CD4-positive, alpha-beta T cell treated with Interferon alpha-2 for 1 hour (primary cell): ENCODE measurements around the gene KDM1A.

Experiments used
- DNase-seq, 2 donors: peaks; one replicate each; pipeline ENCODE4 v3.0.0-alpha.2; 2020 to 2022

The KDM1A gene

GRCh38 chr1:23079025-23079424 is 59.8 kb downstream of the KDM1A start:
- DNase-seq = no peak

- no peak for DNase-seq
Measured at GRCh38 chr1:23080885-23081284, 61.6 kb downstream of the KDM1A start.

GRCh38 chr1:23081376-23081775 is 62.1 kb downstream of the KDM1A start:
- DNase-seq = no peak

GRCh38 chr1:23083714-23084480 is 64.6 kb downstream of the KDM1A start:
- no peak for DNase-seq

GRCh38 chr1:23084880-23085279 is 65.6 kb downstream of the KDM1A start:
- no peak for DNase-seq

GRCh38 chr1:23085696-23086095 is 66.4 kb downstream of the KDM1A start:
- DNase-seq = no peak

- DNase-seq = no peak
Measured at GRCh38 chr1:23088027-23088426, 68.8 kb downstream of the KDM1A start.

- DNase-seq = no peak
Measured at GRCh38 chr1:23090056-23090455, 70.8 kb downstream of the KDM1A start.

- DNase-seq = no peak
Measured at GRCh38 chr1:23091545-23091944, 72.3 kb downstream of the KDM1A start.

GRCh38 chr1:23092447-23092846 is 73.2 kb downstream of the KDM1A start:
- DNase-seq = no peak

- no peak for DNase-seq
Measured at GRCh38 chr1:23097316-23097715, 78.0 kb downstream of the KDM1A start.

GRCh38 chr1:23098463-23099170 is 79.3 kb downstream of the KDM1A start:
- peak; percentile 61 to 80 for DNase-seq

GRCh38 chr1:23099171-23099536 is 79.9 kb downstream of the KDM1A start:
- DNase-seq = no peak

GRCh38 chr1:23100074-23100748 is 80.9 kb downstream of the KDM1A start:
- peak; percentile 49 to 70 for DNase-seq

- no peak for DNase-seq
Measured at GRCh38 chr1:23101101-23101827, 82.0 kb downstream of the KDM1A start.

- no peak for DNase-seq
Measured at GRCh38 chr1:23101887-23102286, 82.6 kb downstream of the KDM1A start.

GRCh38 chr1:23102289-23102688 is 83.0 kb downstream of the KDM1A start:
- no peak for DNase-seq

- DNase-seq = peak; percentile 35 to 78
Measured at GRCh38 chr1:23103001-23103889, 84.0 kb downstream of the KDM1A start.

- peak in 1 of 2 donors; percentile 27 for DNase-seq
Measured at GRCh38 chr1:23108918-23109533, 89.8 kb downstream of the KDM1A start.

- DNase-seq = no peak
Measured at GRCh38 chr1:23110391-23110790, 91.1 kb downstream of the KDM1A start.
